Measurements from ENCODE around the gene TAOK2. TPM values are rescaled to one million over a fixed set of nuclear protein-coding genes. Genes with fewer than 3 reads are reported as not detected.
A peak's percentile ranks its signal among the peaks of the same experiment; 100 is the strongest.

Gene TAOK2
- total RNA-seq (100 to 1,000 TPM; 126 to 140 TPM), polyA plus RNA-seq (ENCODE audit: insufficient read depth, low read depth, low replicate concordance) (66.5 TPM)
- long read RNA-seq, donor 1, full-length matches to known transcripts, result 3 of 13 reads
- long read RNA-seq, donor 1, partial matches to known transcripts, result 10 of 13 reads
- long read RNA-seq, donor 1, other reads (novel, unspliced or antisense), result 0 of 13 reads
- long read RNA-seq, donor 2, partial matches to known transcripts, result 11 of 12 reads
- long read RNA-seq, donor 2, other reads (novel, unspliced or antisense), result 0 of 12 reads

DNA sequence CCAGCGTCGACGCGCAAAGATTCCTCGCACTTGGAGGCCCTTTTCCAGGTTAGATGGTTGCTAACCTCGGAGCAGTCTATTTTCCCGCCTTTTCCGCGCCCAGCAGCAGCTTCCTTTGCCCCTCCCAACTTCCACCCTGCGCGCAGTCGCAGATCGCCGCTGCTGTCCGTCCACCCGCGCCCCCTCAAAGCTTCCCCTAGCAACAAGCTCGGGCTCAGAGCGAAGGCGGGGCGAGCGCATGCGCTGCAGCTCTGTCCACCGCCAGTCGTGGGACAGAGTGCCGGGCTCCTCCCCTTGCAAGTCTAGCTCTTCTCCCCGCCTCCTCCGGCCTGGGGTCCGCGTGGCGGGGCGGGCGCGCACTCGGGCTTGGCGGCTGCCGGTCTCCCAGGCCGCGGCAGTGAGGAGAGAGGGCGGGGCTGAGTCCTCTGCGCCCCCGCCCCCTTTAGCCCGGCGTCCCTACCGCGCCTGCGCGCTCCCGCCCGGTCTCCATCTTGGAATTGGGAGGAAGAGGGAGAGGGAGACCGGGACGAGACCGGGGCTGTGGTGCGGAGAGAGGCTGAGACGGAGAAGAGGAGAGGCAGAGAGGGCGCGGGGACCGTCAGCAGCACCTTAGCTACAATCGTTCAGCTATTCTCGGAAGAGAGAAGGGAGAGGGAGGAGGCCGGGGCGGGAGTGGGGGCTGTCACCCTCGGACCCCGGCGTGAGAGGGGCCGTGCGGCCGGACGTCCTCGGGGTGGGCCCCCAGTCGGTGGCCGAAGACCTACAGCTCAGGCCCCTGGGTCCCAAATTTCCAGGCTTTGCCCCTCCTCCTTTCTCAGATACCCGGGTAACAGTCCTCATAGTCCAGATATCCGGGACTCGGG is at the start of gene TAOK2:
Gene TAOK2 (plus strand): TSS at position 485 of the 863 bp plus-strand sequence. CDS start 3,905 bp downstream, outside the sequence.
- Histone ChIP-seq H3K27ac (peak within 1 kb of the TSS; percentile 69 to 95), H3K36me3 (ENCODE audit: low read depth, missing control alignments) (no peaks in the 10 kb centered on the region), H3K9me3 (no peaks in the 10 kb centered on the region), H3K4me3 (peak within 1 kb of the TSS; percentile 90 to 96), H3K27me3 (no peaks in the 10 kb centered on the region), H3K4me1 (peaks cover 24% of the 10 kb centered on the region)
- 1 to 4% methylated on average over 26 to 75 of the region's 75 CpGs for WGBS, 2 donors
- DNase-seq, result peak; percentile 98
- TF ChIP-seq, protein P1, sequence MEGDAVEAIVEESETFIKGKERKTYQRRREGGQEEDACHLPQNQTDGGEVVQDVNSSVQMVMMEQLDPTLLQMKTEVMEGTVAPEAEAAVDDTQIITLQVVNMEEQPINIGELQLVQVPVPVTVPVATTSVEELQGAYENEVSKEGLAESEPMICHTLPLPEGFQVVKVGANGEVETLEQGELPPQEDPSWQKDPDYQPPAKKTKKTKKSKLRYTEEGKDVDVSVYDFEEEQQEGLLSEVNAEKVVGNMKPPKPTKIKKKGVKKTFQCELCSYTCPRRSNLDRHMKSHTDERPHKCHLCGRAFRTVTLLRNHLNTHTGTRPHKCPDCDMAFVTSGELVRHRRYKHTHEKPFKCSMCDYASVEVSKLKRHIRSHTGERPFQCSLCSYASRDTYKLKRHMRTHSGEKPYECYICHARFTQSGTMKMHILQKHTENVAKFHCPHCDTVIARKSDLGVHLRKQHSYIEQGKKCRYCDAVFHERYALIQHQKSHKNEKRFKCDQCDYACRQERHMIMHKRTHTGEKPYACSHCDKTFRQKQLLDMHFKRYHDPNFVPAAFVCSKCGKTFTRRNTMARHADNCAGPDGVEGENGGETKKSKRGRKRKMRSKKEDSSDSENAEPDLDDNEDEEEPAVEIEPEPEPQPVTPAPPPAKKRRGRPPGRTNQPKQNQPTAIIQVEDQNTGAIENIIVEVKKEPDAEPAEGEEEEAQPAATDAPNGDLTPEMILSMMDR (IDR thresholded peaks at IDR 0.05), result no peak
- peak; percentile 84 for TF ChIP-seq POLR2A (IDR thresholded peaks at IDR 0.05)
- intact Hi-C loops (cut with DNase I; ENCODE audit: low total_unique reads), result no loop called here

DNA sequence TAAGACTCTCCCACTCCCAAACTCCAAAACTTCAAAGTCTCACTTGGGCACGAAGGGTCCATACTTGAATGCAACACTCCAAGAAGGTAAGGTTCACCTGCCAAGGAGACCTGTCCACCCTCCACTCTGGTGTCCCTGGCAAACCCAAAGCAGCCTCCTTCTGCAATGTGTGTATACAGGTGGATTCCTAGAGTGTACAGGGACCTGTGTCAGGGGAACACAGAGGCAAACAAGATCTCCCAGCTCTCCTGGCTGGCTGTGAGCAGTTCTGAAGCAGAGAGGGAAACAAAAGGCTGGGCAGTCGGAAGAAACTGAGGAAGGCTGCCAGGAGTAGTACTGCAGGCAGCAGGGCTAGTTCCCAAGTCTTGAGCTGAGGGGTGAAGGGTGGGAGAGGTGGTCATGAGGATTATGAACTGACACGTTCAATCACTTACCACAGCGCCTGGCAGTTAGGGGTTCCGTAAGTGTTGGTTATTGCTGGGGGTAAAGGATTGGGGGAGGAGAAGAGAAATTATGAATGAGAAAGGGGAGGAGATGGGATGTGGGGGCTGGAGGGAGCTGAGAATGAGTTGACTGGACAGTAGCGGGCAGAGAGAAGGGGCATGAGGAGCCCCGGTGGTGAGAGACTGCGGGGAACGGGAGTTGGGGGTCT is 48.4 kb upstream of the TAOK2 start:
- Histone ChIP-seq H3K36me3 (ENCODE audit: low read depth, missing control alignments) (no peaks in the 10 kb centered on the region), H3K4me1 (peaks cover 26% of the 10 kb centered on the region), H3K27me3 (no peaks in the 10 kb centered on the region), H3K27ac (peak overlapping the region; percentile 72 to 91), H3K4me3 (peak overlapping the region; percentile 66 to 82), H3K9me3 (no peaks in the 10 kb centered on the region)
- intact Hi-C loops (cut with DNase I; ENCODE audit: low total_unique reads), result no loop called here
- no peak for DNase-seq
- TF ChIP-seq, protein P1 (IDR thresholded peaks at IDR 0.05), result no peak
- no peak for TF ChIP-seq POLR2A (IDR thresholded peaks at IDR 0.05)
- 2 to 4% methylated on average over 9 of the region's 9 CpGs for WGBS, 2 donors

DNA sequence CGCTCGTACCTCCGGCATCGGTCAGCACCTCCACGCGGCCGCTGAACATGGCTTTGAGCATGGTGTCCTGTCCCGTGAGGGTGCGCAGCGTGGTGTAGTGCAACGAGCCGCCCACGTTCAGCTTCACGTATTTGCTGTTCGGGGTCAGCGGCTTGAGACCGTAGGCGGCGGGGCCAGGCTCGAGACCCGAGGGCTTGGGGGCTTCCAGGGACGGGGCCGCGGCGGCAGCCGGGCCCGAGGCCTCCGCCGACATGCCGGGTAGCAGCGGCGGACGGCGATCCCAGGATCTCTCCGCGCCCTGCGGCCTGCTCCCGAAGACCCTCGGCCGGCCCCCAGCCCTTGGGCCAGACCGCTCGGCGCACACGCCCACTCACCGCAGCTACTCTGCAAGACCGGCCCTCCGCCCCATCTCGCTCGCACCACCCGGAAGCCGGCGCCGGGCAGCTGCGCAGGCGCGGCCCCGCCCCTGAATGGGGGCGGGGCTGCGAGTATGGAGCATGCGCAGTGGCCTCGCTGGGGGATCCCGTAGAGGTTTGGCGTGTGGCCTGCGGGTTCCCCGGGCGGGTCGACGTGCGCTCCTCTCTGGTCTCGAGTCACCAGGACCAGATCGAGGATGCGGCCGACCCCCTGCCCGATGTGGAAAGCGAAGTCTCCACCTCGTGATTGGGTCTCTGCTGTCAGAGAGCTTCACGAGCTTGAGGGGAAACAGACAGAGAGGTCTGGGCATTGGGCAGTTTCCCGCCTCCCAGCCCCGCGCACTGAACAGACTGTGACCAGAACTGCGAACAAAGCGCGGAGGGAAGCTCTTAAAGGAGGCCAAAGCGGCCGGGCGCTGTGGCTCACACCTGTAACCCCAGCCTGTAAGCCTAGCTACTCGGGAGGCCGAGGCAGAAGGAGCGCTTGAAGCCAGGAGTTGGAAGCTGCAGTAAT is 47.6 kb upstream of the TAOK2 start, which contains the start of gene KCTD13:
Gene KCTD13 (minus strand): TSS at position 446 of the 930 bp plus-strand sequence. CDS start 193 bp downstream, at position 253.
- H3K4me3 ChIP-seq, result peak within 1 kb of the TSS; percentile 66 to 82
- H3K4me1 ChIP-seq, result peaks cover 18% of the 10 kb centered on the region
- intact Hi-C loops (cut with DNase I; ENCODE audit: low total_unique reads), result no loop called here
- peak within 1 kb of the TSS; percentile 80 to 91 for H3K27ac ChIP-seq
- H3K9me3 ChIP-seq, result no peaks in the 10 kb centered on the region
- TF ChIP-seq POLR2A (IDR thresholded peaks at IDR 0.05), result peak; percentile 60
- TF ChIP-seq, protein P1 (IDR thresholded peaks at IDR 0.05), result no peak
- no peaks in the 10 kb centered on the region for H3K27me3 ChIP-seq
- no peaks in the 10 kb centered on the region for H3K36me3 ChIP-seq (ENCODE audit: low read depth, missing control alignments)
- DNase-seq, result peak; percentile 89
- 0 to 1% methylated on average over 24 to 83 of the region's 89 CpGs for WGBS, 2 donors

- Histone ChIP-seq H3K36me3 (ENCODE audit: low read depth, missing control alignments) (no peaks in the 10 kb centered on the region), H3K27me3 (no peaks in the 10 kb centered on the region), H3K4me3 (peak overlapping the region; percentile 66 to 82), H3K4me1 (peaks cover 16% of the 10 kb centered on the region), H3K27ac (peak overlapping the region; percentile 80 to 91), H3K9me3 (no peaks in the 10 kb centered on the region)
- TF ChIP-seq, protein P1 (IDR thresholded peaks at IDR 0.05), result no peak
- TF ChIP-seq POLR2A (IDR thresholded peaks at IDR 0.05), result no peak
- DNase-seq, result peak; percentile 40
- WGBS, 2 donors, result 1 to 4% methylated on average over 12 of the region's 12 CpGs
- intact Hi-C loops (cut with DNase I; ENCODE audit: low total_unique reads), result no loop called here
These were observed 47.0 kb upstream of the TAOK2 start for GRCh38 chr16:29926711-29927052.

All from testis (tissue), 5 donors.